HG03469 (cell line): Measurements from ENCODE around the gene SIL1.

Source experiments
- ATAC-seq: cut with Tn5 transposase; IDR thresholded peaks from one replicate; pipeline ENCODE4 v1.9.1; 2021; ENCODE audit warnings: mild to moderate bottlenecking, moderate library complexity, moderate number of reproducible peaks; ENCODE audit not compliant: unreplicated experiment

The SIL1 gene

DNA sequence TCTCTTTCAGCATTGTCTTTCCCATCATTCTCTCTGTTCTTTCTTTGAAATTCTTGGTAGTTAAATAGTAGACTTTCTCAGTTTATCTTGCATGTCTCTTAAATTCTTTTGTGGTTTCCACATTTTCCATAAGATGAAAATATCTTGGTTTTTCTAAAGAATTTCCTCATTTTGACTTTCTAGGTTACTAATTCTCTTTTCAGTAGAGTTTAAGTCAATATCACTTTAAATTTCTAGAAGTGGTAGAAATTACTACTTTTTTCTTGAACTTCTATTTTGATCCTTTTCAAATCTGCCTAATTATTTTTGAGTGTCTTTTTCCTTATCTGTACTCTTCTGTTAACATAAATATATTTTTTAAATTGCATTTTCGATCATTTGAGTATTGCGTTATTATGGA lies 299.4 kb downstream of the SIL1 start:
- no peak for ATAC-seq

DNA sequence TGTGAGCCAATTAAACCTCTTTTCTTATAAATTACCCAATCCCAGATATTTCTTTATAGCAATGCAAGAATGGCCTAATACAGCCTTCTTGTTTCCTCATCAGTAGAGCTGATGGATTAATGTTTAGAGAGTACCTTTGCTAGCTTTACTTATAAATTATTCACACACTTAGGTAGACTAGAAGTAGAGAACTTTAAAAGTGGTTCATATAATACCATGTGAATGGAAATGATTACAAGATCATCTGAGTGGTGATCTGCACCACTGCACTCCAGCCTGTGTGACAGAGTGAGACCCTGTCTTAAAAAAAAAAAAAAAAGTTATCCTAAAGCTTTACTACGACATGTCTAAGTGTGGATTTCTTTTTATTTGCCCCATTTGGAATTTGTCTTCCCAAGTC lies 299.9 kb downstream of the SIL1 start:
- no peak for ATAC-seq
